Smooth muscle cell (in vitro differentiated cells): Measurements from ENCODE around the gene ZMIZ1. TPM values are rescaled to one million over a fixed set of nuclear protein-coding genes. Genes with fewer than 3 reads are reported as not detected.
A peak's percentile ranks its signal among the peaks of the same experiment; 100 is the strongest.

Experiments used
- DNase-seq: peaks from one replicate; lab custom pipeline; 2025; ENCODE audit not compliant: unreplicated experiment; lab: John Stamatoyannopoulos, UW
- H2AFZ ChIP-seq: fragments of 200-600 bp; sonication (generic); 2 replicates; pipeline ENCODE4 v1.6.0; 2016; ENCODE audit warnings: antibody characterized with exemption, low read depth, mild to moderate bottlenecking
- H3F3A ChIP-seq: fragments of 200-600 bp; sonication (generic); 2 replicates; pipeline ENCODE4 v1.6.0; 2017; ENCODE audit warnings: antibody characterized with exemption, low read depth
- H3K27ac ChIP-seq: fragments of 200-600 bp; sonication (generic); 2 replicates; pipeline ENCODE4 v1.5.1; 2016; ENCODE audit warnings: low read depth, mild to moderate bottlenecking
- H3K27me3 ChIP-seq: fragments of 200-600 bp; sonication (generic); 2 replicates; pipeline ENCODE4 v1.6.1; 2016; ENCODE audit warnings: low read depth, mild to moderate bottlenecking
- H3K36me3 ChIP-seq: fragments of 200-600 bp; sonication (generic); 2 replicates; pipeline ENCODE4 v1.5.1; 2016; ENCODE audit warnings: low read depth
- H3K4me1 ChIP-seq: fragments of 200-600 bp; sonication (generic); 2 replicates; pipeline ENCODE4 v1.5.1; 2016; ENCODE audit warnings: low read depth
- H3K4me2 ChIP-seq: fragments of 200-600 bp; sonication (generic); 2 replicates; pipeline ENCODE4 v1.6.0; 2016; ENCODE audit warnings: mild to moderate bottlenecking
- H3K4me3 ChIP-seq: fragments of 200-600 bp; sonication (generic); 2 replicates; pipeline ENCODE4 v1.5.1; 2016; ENCODE audit warnings: mild to moderate bottlenecking
- H3K79me2 ChIP-seq: fragments of 200-600 bp; sonication (generic); 2 replicates; pipeline ENCODE4 v1.6.0; 2016; ENCODE audit warnings: low read depth, mild to moderate bottlenecking
- H3K9ac ChIP-seq: fragments of 200-600 bp; sonication (generic); 2 replicates; pipeline ENCODE4 v1.6.0; 2016; ENCODE audit warnings: low read depth
- H3K9me3 ChIP-seq: fragments of 200-600 bp; sonication (generic); replicated peaks from 2 replicates; pipeline ENCODE4 v1.5.1; 2016; ENCODE audit warnings: low read depth
- H4K20me1 ChIP-seq: fragments of 200-600 bp; sonication (generic); 2 replicates; pipeline ENCODE4 v1.6.0; 2016; ENCODE audit warnings: low read depth
- WGBS: methylation state at CpG from one replicate; pipeline ENCODE4 v1.1.7; 2016; ENCODE audit warnings: low lambda C conversion rate; 5-methylcytosine and 5-hydroxymethylcytosine counted together
- polyA plus RNA-seq: library from polyadenylated mRNA; unstranded; fragments of >200 nt; fragmentation: Nextera tagmentation; extraction: Ambion mirVana; gene quantifications from 2 replicates; pipeline ENCODE4 v1.2.1, GENCODE V29; 2016
- total RNA-seq: library from RNA; depleted of rRNA; stranded (reverse); fragments of >200 nt; gene quantifications from 2 replicates; pipeline ENCODE4 v1.2.3, GENCODE V29; 2014
- TF ChIP-seq, protein P1 (sequence below): fragments of 200-600 bp; sonication (generic); IDR thresholded peaks from 2 replicates; pipeline ENCODE4 v1.5.1; 2017; ENCODE audit warnings: borderline replicate concordance, mild to moderate bottlenecking, antibody characterized with exemption; ENCODE audit not compliant: insufficient read depth, poor library complexity, severe bottlenecking

ZMIZ1 gene
- total and polyA plus RNA-seq, 2 experiments from 2014 or later = 24.2 to 31.3 TPM

GRCh38 chr10:79185067-79185774, 116.5 kb downstream of the ZMIZ1 start:
- peaks cover 32% of the 10 kb centered on the region for H3F3A ChIP-seq
- H2AFZ ChIP-seq = no peak overlapping the region
- H3K79me2 ChIP-seq = peaks cover 9% of the 10 kb centered on the region
- no peak overlapping the region for H3K9ac ChIP-seq
- TF ChIP-seq, protein P1, sequence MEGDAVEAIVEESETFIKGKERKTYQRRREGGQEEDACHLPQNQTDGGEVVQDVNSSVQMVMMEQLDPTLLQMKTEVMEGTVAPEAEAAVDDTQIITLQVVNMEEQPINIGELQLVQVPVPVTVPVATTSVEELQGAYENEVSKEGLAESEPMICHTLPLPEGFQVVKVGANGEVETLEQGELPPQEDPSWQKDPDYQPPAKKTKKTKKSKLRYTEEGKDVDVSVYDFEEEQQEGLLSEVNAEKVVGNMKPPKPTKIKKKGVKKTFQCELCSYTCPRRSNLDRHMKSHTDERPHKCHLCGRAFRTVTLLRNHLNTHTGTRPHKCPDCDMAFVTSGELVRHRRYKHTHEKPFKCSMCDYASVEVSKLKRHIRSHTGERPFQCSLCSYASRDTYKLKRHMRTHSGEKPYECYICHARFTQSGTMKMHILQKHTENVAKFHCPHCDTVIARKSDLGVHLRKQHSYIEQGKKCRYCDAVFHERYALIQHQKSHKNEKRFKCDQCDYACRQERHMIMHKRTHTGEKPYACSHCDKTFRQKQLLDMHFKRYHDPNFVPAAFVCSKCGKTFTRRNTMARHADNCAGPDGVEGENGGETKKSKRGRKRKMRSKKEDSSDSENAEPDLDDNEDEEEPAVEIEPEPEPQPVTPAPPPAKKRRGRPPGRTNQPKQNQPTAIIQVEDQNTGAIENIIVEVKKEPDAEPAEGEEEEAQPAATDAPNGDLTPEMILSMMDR = no peak
- peaks cover 89% of the 10 kb centered on the region for H4K20me1 ChIP-seq
- 44% methylated on average over 12 of the region's 12 CpGs for WGBS
- peak overlapping the region; percentile 77 for H3K27ac ChIP-seq
- no peaks in the 10 kb centered on the region for H3K36me3 ChIP-seq
- no peak overlapping the region for H3K4me3 ChIP-seq
- no peaks in the 10 kb centered on the region for H3K9me3 ChIP-seq
- no peaks in the 10 kb centered on the region for H3K27me3 ChIP-seq
- H3K4me1 ChIP-seq = peaks cover 41% of the 10 kb centered on the region
- no peak for DNase-seq
- H3K4me2 ChIP-seq = no peak overlapping the region

- Histone ChIP-seq H4K20me1 (peaks cover 89% of the 10 kb centered on the region), H2AFZ (no peak overlapping the region), H3K79me2 (peaks cover 12% of the 10 kb centered on the region), H3K27ac (peak overlapping the region; percentile 77), H3K36me3 (no peaks in the 10 kb centered on the region), H3F3A (peaks cover 32% of the 10 kb centered on the region), H3K27me3 (no peaks in the 10 kb centered on the region), H3K9ac (no peak overlapping the region), H3K4me2 (no peak overlapping the region), H3K4me3 (no peak overlapping the region), H3K4me1 (peaks cover 35% of the 10 kb centered on the region), H3K9me3 (no peaks in the 10 kb centered on the region)
- TF ChIP-seq, protein P1 = no peak
- no peak for DNase-seq
- WGBS = 95% methylated on average over 7 of the region's 7 CpGs
These were observed 117.1 kb downstream of the ZMIZ1 start for GRCh38 chr10:79185796-79186374.

GRCh38 chr10:79186486-79187120, 117.8 kb downstream of the ZMIZ1 start:
- Histone ChIP-seq H3K36me3 (no peaks in the 10 kb centered on the region), H3K9me3 (no peaks in the 10 kb centered on the region), H3K4me2 (no peak overlapping the region), H3K27ac (peak overlapping the region; percentile 77), H3K4me3 (no peak overlapping the region), H3K27me3 (no peaks in the 10 kb centered on the region), H3F3A (peaks cover 28% of the 10 kb centered on the region), H3K79me2 (peaks cover 20% of the 10 kb centered on the region), H3K9ac (no peak overlapping the region), H4K20me1 (peaks cover 89% of the 10 kb centered on the region), H2AFZ (no peak overlapping the region), H3K4me1 (peaks cover 35% of the 10 kb centered on the region)
- WGBS = 86% methylated on average over 7 of the region's 7 CpGs
- DNase-seq = no peak
- TF ChIP-seq, protein P1 = no peak
